ENCODE data around the gene PYGB. TPM values are rescaled to one million over a fixed set of nuclear protein-coding genes. Genes with fewer than 3 reads are reported as not detected.
A peak's percentile ranks its signal among the peaks of the same experiment; 100 is the strongest.
"Not testable (repeated sequence)": the region's sequence is repeated elsewhere in the genome, so short reads cannot be mapped to it uniquely, and the experiment has no call there.

Gene PYGB
- total RNA-seq, 1 donor from 2014 or later, result 37.9 TPM

DNA sequence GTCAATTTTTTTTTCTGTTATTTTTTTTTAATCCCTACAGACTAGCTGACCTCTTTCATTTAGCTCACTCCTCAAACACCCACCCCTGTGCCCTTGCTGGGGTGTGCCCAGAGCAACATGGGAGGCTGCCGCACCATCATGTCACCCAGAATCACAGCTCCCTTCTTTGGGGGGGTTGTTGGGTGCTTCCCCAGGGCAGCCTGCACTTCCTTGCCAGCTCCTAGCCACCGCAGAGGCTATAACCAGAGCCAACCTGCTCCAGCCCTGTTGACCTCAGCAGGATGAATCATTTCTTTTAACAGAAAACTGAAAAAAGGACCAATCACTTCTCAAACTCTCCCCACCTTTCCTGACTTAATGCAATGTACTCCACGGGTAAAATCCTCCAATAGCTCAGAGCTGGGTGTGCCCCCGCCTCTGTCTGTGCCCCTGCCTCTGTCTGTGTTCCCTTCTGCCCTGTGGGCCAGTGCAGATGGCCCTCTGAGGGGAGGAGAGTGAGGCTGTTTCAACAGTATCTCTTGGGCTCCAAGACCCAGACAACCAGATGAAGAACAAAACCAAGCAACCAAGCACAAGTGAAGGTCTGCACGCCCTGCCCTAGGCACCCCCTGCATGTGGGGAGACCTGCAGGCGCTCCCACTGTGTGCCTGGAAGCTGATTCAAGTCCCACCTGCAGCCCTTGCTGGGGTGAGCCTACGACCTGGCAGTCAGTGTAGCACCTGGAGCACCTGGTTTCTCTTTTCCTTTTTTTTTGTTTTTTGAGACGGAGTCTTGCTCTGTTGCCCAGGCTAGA is 67.7 kb downstream of the PYGB start:
- ATAC-seq, result peak; percentile 38
- DNase-seq (ENCODE audit: low spot score), result peak; percentile 54
- intact Hi-C loops (cut with DNase I), result no loop called here

DNA sequence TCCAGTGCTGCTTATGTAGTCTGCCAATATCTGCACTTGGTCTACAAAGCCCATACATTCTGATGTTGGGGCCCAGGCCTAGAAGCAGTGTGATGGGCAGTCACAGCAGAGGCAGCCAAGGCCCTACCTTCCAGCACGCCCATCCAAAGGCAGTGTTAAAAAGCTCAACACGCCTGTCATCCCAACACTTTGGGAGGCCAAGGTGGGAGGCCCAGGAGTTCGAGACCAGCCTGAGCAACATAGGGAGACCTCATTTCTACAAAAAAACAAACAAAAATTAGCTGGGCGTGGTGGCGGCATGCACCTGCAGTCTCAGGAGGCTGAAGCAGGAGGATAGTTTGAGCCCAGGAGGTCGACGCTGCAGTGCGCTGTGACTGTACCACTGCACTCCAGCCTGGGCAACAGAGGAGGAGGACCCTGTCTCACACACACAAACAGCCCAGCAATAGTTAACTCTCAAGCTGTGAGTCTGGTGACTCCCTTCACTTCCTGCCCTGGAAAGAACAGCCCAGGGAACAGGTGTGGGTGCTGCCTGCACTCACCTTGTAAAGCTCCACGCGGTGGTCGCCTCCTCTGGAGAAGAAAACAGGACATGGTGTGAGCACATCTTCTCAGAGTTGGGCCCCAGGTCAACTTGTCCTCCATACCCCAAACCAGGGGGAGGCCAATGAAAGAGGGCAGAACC is 68.8 kb downstream of the PYGB start:
- intact Hi-C loops (cut with DNase I), result no loop called here
- peak; percentile 33 for DNase-seq (ENCODE audit: low spot score)

DNA sequence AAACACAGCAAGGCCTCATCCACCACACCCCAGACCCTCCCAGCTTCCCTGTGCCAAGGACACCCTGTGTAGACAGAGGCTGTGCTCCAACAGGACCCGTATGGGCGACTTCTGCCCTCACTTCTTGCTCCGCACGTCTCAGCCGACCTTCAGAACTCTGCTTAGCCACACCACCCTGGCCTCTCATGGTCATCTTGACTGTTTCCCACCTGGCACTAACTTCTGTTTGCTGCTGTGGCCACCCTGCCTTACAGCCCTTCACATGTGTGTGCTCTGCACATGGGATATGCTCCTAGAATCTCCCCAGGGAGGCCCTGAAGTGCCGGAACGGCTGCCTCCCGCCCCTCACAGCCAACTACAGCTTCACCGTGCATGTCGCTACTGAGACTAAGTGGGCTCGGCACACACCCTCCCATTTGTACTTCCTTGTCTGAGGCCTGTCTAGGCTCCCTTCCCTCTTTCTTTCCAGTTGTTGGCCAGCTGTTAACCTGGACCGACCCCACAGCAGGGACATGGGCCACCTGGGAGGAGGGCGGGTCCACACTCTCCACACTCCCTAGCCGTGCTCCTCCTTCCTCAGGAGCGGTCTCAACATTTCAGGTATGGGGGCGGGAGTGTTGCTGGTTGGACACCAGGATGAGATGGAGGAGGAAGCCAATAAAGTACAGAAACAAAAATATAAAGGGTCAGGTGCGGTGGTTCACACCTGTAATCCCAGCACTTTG is 69.6 kb downstream of the PYGB start:
- ATAC-seq, result peak; percentile 43
- DNase-seq (ENCODE audit: low spot score), result peak; percentile 37

More for the DNA sequence above, 68.8 kb downstream of the PYGB start:
- no peak for ATAC-seq

DNA sequence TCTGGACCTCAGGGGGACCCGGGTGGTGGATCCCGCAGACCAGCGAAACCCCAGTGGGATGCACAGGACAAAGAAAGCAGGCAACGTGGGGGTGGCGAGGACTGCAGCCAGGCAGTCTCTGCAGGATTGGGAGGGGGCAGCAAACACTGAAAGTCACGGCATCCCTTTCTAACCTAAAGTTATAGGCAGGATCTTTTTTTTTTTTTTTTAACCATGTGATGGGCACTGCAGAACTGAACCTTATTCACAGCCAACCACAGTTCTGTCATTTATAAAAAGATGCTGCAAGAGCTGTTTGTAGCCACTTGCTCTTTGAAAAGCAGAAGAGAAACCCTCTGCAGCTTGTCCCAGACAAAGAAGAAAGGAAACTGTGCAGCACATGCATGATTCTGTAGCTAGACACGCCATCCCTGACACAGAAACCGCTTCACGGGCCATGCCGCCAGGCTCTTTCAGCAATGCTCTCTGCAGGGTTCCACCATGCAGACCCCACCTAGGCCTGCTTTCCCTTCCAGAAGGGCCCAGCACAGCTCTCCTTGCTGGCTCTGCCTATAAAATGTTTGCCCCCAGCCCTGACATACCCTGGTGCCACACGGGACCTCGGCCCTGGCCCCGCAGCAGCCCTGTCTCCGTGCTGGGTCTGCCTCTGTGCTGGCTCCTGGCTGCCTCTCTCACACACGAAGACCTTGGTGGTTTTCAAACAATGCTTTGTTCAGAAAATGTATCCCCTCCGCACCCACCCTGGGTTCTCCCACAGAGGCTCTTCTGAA is 70.8 kb downstream of the PYGB start:
- ATAC-seq (peak; percentile 52), DNase-seq (ENCODE audit: low spot score) (peak; percentile 53)
- intact Hi-C loops (cut with DNase I), result no loop called here

More for the DNA sequence above, 69.6 kb downstream of the PYGB start:
- intact Hi-C loops (cut with DNase I), result no loop called here

DNA sequence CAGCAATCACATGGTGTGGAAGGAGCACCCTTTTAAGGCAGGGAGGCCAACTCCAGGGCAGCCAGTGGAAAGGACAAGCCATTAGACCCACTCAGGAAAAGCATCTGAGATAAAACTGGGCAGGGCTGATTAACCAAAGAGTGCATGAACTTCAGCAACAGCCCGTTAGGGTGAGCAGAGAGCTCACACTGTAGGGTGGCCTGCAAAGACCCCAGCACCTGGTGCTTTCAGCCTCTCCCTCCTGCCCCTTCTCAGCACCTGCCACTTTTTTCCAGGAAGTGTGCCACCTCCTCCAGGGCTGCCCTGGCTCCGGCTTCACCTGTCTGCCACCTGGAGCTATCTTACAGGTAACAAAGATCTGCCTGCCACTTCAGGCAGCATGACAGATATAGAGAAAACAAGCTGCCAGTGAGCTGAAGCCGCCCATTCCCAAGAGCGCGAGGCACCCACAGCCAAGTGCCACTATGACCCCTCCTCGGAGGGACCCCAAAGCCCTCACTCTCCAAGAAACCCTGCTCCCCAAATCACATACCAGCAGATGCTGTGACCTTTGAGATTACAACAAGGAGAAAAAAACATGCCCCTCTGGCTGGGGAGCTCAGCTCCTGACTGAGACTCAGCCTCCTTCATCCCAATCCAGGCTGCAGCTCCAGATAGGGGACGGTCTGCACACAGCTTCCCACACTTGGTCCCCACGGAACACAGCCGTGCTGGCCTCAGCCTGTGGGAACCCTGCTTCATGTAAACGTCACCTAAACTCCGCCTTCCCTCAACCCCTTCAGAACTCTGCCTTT is 71.6 kb downstream of the PYGB start:
- ATAC-seq, result no peak
- intact Hi-C loops (cut with DNase I), result no loop called here
- DNase-seq (ENCODE audit: low spot score), result peak; percentile 51

DNA sequence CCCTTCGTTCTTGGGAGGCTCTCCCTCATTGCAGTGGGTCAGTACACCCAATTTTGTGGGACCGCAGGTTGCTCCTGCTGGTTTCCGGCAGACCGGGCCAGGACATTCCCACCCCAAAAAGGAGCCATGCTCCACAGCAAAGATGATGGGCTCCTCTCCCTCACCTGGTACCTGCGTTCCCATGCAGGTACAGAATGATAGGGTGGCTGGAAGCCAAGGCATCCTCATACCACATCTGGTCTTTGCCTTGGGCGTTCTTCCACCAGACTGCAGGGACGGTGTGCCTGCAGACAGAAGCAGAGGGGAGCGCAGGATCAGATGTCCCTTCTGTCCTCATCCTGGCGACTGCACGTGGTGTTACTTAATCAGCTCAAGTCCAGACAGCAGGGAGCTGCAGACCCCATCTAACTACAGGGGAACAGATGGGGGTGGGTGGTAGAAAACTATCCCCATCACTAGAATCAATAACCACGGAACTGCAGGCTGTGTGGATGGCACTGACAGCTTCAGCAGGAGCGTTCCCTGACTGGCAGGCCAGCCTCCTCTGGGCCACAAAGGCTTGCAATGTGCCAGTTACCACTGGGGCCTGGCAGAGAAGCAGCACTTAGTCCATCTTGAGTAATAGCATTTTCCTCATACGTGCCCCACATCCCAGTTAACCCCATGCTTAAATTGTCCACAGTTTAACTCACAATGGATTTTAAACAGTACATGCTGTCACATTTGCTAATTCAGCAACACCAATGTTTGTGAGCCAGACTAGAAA is 72.3 kb downstream of the PYGB start:
- ATAC-seq (no peak), DNase-seq (ENCODE audit: low spot score) (peak; percentile 35)
- intact Hi-C loops (cut with DNase I), result no loop called here

DNA sequence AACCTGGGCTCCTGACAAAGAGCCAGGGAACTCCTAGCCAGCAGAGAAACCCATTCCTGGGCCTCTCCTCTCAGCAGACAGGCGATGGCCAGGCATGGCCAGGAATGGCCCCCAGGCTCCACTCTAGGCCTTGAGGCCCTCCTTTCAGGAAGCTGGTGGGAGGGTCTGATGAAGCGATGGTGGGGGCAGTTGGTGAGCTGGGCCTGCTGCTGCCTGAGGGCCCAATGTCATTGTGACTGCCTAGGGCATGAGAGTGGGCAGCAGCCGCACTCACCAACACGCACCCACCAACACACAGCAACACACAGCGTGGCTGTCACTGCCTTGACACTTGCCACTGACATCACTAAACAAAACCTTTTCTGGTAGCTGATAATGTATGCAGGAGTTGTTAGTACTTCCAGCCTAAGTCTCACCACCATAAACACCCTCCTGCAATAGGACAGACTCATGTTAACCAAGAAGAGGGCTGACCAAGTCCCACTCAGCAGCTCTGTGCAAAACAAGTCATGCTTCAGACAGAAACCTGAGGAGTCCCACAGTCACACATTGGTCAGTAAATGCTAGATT is 73.5 kb downstream of the PYGB start:
- ATAC-seq (no peak), DNase-seq (ENCODE audit: low spot score) (no peak)
- intact Hi-C loops (cut with DNase I), result no loop called here

DNA sequence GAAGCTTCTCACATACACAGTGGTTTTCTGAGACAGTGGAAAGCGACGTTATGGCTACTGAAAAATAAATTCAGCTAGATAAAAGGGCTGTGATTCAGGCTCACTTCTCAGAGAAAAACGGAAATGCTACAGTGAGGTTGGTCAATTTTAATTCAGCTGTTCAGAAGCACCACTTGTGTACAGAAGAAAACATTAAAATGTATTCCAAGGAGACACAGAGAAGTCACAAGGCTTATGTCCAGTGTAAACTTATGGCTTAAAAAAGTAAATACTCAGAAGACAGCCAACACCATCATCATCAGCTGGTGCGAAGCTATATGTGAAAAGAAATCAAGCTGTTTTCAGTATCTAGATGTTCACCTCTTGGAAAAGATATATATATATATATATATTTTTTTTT is 74.1 kb downstream of the PYGB start:
- no peak for ATAC-seq
- no peak for DNase-seq (ENCODE audit: low spot score)
- intact Hi-C loops (cut with DNase I), result no loop called here

DNA sequence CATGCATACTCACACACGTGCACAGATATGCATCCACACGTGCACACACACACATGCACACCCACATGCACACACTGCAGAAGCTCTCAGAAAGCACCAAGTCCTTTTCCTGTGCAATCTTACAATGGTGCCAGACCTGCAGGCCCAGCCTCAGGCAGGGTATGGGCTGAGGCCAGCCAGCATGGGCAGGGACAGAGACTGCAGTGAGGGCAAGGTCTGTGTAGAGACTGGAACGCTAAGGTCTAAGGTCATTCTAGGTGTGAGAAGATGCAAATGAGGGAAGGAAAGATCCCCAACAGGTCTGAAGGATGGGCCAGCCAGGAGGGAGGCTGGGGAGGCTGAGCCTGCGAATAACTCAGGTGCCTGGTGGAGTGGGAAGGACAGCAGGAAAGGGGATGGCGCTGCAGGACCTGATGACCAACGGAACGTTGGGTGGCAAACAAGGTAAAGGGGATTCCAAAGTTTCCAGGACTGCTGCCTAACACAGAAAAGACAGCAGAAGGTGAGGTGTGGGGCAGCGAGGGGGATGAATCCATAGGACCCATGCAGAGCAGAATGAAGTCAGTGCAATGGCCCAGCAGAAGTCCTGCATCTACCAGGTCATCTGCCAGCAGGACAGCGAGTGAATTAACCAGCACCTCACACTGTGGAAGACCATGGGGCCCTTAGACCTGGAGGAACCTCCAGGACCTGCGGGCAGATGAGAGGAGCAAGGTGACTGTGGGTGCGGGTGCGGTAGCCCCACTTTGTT is 75.8 kb downstream of the PYGB start:
- no peak for DNase-seq (ENCODE audit: low spot score)
- intact Hi-C loops (cut with DNase I), result no loop called here
- ATAC-seq, result no peak

DNA sequence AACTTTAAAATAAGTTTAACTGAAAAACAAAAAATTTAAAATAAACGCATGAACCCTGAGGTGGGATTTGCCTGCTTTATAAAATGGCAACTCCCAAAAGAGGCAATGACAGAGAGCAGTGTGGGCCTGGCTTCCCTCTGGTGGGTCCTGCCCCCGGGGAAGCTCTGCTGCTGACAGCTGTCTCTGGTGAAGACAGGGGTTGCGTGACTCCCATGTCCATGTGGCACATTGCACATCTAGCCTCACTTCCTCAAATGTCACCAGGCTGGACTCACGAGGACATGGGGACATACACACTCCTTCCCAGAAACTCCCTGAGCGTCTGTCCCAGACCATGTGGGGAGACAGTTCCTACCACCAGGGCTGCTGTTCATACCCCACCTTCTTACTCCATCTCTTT is 76.5 kb downstream of the PYGB start:
- intact Hi-C loops (cut with DNase I), result no loop called here
- DNase-seq (ENCODE audit: low spot score) (no peak), ATAC-seq (peak; percentile 88)

DNA sequence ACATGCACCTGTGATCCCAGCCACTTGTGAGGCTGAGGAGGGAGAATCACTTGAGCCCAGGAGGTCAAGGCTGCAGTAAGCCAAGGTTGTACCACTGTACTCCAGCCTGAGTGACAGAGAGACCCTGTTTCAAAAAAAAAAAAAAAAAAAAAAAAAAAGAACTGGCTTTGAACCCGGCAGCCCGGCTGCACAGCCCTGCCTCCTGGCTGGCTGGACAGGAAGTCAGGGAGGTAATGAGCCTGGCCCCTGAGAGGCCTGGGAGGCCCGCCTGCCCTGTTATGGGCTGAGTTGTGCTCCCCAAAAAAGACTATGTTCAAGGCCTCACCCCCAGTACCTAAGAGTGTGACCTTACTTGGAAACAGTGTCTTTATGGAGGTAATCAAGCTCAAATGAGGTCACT is 77.2 kb downstream of the PYGB start:
- intact Hi-C loops (cut with DNase I), result no loop called here
- ATAC-seq, result no peak

DNA sequence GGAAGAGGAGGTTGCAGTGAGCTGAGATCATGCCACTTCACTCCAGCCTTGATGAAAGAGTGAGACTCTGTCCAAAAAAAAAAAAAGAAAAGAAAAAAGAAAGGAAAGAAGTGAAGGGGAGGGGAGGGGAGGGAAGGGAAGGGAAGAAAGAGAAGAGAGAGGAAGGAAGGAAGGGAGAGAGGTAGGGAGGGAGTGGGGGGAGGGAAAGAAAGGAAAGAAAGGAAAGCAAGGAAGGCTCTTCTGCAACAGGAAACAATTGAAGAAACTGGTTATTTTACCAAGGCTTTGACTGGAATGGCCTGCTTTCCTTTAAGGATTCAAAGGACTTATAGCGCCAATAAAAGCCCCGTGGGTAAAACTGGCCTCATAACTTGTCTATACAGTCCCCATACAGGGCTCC is 78.1 kb downstream of the PYGB start:
- no peak for DNase-seq (ENCODE audit: low spot score)
- intact Hi-C loops (cut with DNase I), result no loop called here
- no peak for ATAC-seq

More for the DNA sequence above, 77.2 kb downstream of the PYGB start:
- no peak for DNase-seq (ENCODE audit: low spot score)

DNA sequence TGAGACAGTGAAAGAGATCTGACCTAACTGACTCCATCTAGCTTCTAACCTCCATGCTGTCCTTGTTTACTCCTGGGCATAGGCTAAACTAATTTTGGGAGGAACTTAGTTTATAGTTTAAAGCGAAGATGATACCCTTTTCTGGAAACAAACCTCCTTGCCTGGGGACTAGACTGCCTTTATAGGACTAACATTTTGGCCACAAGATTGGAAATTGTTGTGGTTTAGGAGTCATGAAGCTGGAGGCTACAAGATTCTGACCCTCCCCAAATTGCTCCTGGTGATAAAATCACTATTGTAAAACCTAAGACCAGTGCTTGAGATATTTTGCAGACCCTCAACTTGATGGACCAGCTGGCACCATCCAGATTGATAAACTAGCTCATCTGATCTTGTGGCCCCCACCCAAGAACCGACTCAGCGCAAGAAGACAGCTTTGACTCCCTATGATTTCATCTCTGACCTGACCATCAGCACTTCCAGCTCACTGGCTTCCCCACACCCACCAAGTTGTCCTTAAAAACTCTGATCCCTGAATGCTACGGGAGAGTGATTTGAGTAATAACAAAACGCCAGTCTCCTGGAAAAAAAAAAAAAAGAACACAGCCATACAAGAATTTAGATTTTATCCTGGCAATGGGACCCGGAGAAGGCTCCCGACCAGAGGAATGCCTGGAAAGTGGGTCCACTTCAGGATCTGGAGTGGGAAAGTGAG is 79.8 kb downstream of the PYGB start:
- ATAC-seq, result no peak

DNA sequence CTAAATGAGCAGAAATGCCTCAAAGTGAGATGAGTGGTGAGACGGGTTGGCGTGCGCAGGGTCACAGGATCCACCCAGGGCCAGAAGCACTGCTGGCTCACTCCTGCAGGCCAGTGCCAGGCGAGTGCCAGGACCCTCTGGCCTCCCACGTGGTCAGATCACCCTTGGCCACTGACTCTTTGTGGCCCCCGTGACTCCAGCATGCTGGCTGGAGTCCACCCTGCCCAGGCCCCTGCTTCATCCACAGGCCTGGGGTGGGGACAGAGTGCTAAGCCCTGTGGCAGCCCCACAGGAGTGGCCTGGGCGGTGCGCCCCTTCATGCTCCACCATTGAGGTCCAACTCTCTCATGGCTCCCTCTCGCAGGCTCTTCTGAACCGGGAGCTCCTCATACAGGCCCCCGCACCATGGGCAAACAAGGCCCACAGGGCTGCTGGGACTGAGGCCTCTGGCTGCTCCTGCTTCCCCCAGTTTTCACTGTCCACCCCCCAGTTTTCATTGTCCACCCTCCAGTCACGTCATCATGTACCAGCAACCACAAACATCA is 81.1 kb downstream of the PYGB start:
- ATAC-seq (peak; percentile 36), DNase-seq (ENCODE audit: low spot score) (no peak)
- intact Hi-C loops (cut with DNase I), result no loop called here

More for the DNA sequence above, 79.8 kb downstream of the PYGB start:
- intact Hi-C loops (cut with DNase I), result no loop called here
- DNase-seq (ENCODE audit: low spot score), result no peak

DNA sequence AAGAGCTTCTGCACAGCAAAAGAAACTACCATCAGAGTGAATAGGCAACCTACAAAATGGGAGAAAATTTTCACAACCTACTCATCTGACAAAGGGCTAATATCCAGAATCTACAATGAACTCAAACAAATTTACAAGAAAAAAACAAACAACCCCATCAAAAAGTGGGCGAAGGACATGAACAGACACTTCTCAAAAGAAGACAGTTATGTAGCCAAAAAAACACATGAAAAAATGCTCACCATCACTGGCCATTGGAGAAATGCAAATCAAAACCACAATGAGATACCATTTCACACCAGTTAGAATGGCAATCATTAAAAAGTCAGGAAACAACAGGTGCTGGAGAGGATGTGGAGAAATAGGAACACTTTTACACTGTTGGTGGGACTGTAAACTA is 87.1 kb downstream of the PYGB start:
- not testable (repeated sequence) for ATAC-seq

More for the DNA sequence above, 87.1 kb downstream of the PYGB start:
- DNase-seq (ENCODE audit: low spot score); intact Hi-C loops (cut with DNase I): not testable (repeated sequence)

Measured in sciatic nerve (tissue), 2 donors.